HEK293 (cell line): ENCODE results near the gene PARP6.

Experiments used
- CTCF ChIA-PET: fragments of 350-600 bp; formaldehyde crosslinking; extraction: SDS; loops from one replicate; lab custom pipeline; 2021; ENCODE audit warnings: antibody characterized with exemption; lab: Yijun Ruan, JAX
- POLR2A ChIA-PET: fragments of 300-600 bp; formaldehyde crosslinking; extraction: SDS; loops from one replicate; lab custom pipeline; 2020; ENCODE audit warnings: antibody characterized with exemption, inconsistent platforms; lab: Yijun Ruan, JAX
- H3K27ac ChIP-seq: fragments of 200-500 bp; sonication (Bioruptor generic); 2 replicates; pipeline ENCODE4 v1.5.1; 2014; ENCODE audit warnings: low read depth, low read length, control low read depth, inconsistent platforms; ENCODE audit errors: extremely low read depth
- H3K36me3 ChIP-seq, 2 experiments: fragments of 200-500 bp in 1 of 2; sonication (Bioruptor generic) in 1 of 2; 1 replicate in 1 of 2; 2 replicates in 1 of 2; pipeline ENCODE4 v1.5.1; 2014 to 2017; ENCODE audit warnings: inconsistent platforms in 2 of 2, low read length in 2 of 2; ENCODE audit not compliant: control insufficient read depth in 2 of 2, insufficient read depth in 1 of 2
- H3K4me1 ChIP-seq: fragments of 200-500 bp; sonication (Bioruptor generic); 2 replicates; pipeline ENCODE4 v1.5.1; 2014; ENCODE audit warnings: mild to moderate bottlenecking, low read length, inconsistent platforms; ENCODE audit not compliant: control insufficient read depth, insufficient read depth
- H3K4me3 ChIP-seq: 2 replicates; pipeline ENCODE4 v1.5.1; 2011; ENCODE audit warnings: low read depth, mild to moderate bottlenecking, control low read depth, low read length, moderate library complexity
- H3K9me3 ChIP-seq: fragments of 200-500 bp; sonication (Bioruptor generic); 2 replicates; pipeline ENCODE4 v1.5.1; 2014; ENCODE audit warnings: low read depth, low read length, inconsistent platforms; ENCODE audit not compliant: control insufficient read depth, insufficient read depth
- GLIS1 ChIP-seq: fragments of 450-650 bp; formaldehyde crosslinking; IDR thresholded peaks from 2 replicates; pipeline ENCODE4 v1.5.1; 2016; ENCODE audit warnings: missing biosample characterization, missing genetic modification characterization
- HOXA7 ChIP-seq: sonication (generic); formaldehyde crosslinking; IDR thresholded peaks from 2 replicates; pipeline ENCODE4 v1.8.1; 2022; ENCODE audit warnings: missing genetic modification reagents, borderline replicate concordance
- IKZF3 ChIP-seq: fragments of 450-650 bp; IDR thresholded peaks from 2 replicates; pipeline ENCODE4 v1.5.0; 2018; ENCODE audit warnings: missing biosample characterization, mild to moderate bottlenecking, missing genetic modification characterization, moderate library complexity
- INSM2 ChIP-seq: fragments of 450-650 bp; formaldehyde crosslinking; IDR thresholded peaks from 2 replicates; pipeline ENCODE4 v1.5.1; 2016; ENCODE audit warnings: missing biosample characterization, missing genetic modification characterization
- MYNN ChIP-seq: fragments of 450-650 bp; formaldehyde crosslinking; IDR thresholded peaks from 2 replicates; pipeline ENCODE4 v1.5.1; 2016; ENCODE audit warnings: missing biosample characterization, missing genetic modification characterization, borderline replicate concordance
- REST ChIP-seq: fragments of 450-650 bp; formaldehyde crosslinking; IDR thresholded peaks from 2 replicates; pipeline ENCODE4 v1.5.1; 2016; ENCODE audit warnings: missing biosample characterization, missing genetic modification characterization
- ZBTB20 ChIP-seq: fragments of 450-650 bp; formaldehyde crosslinking; IDR thresholded peaks from 2 replicates; pipeline ENCODE4 v1.5.1; 2016; ENCODE audit warnings: missing biosample characterization, missing genetic modification characterization
- ZNF157 ChIP-seq: fragments of 450-650 bp; formaldehyde crosslinking; IDR thresholded peaks from 2 replicates; pipeline ENCODE4 v1.5.1; 2016; ENCODE audit warnings: missing biosample characterization, missing genetic modification characterization
- ZNF223 ChIP-seq: fragments of 450-650 bp; formaldehyde crosslinking; IDR thresholded peaks from 2 replicates; pipeline ENCODE4 v1.5.1; 2016; ENCODE audit warnings: missing biosample characterization, missing genetic modification characterization
- ZNF302 ChIP-seq: fragments of 450-650 bp; formaldehyde crosslinking; IDR thresholded peaks from 2 replicates; pipeline ENCODE4 v1.5.1; 2016; ENCODE audit warnings: missing biosample characterization, missing genetic modification characterization, low read depth
- ZNF311 ChIP-seq: fragments of 450-650 bp; formaldehyde crosslinking; IDR thresholded peaks from 2 replicates; pipeline ENCODE4 v1.5.1; 2017; ENCODE audit warnings: missing biosample characterization, missing genetic modification characterization, borderline replicate concordance
- ZNF394 ChIP-seq: fragments of 450-650 bp; formaldehyde crosslinking; IDR thresholded peaks from 2 replicates; pipeline ENCODE4 v1.5.1; 2016; ENCODE audit warnings: missing biosample characterization, missing genetic modification characterization, mild to moderate bottlenecking, moderate library complexity, borderline replicate concordance
- ZNF398 ChIP-seq: fragments of 450-650 bp; formaldehyde crosslinking; IDR thresholded peaks from 2 replicates; pipeline ENCODE4 v1.5.1; 2017; ENCODE audit warnings: missing biosample characterization, missing genetic modification characterization
- ZNF404 ChIP-seq: fragments of 450-650 bp; formaldehyde crosslinking; IDR thresholded peaks from 2 replicates; pipeline ENCODE4 v1.5.1; 2017; ENCODE audit warnings: missing biosample characterization, missing genetic modification characterization
- ZNF513 ChIP-seq: fragments of 450-650 bp; IDR thresholded peaks from 2 replicates; pipeline ENCODE4 v1.5.1; 2018; ENCODE audit warnings: missing biosample characterization, missing genetic modification characterization
- ZNF555 ChIP-seq: fragments of 450-650 bp; formaldehyde crosslinking; conservative IDR thresholded peaks from 2 replicates; pipeline ENCODE4 v1.5.1; 2017; ENCODE audit warnings: missing biosample characterization, mild to moderate bottlenecking, missing genetic modification characterization, inconsistent platforms
- ZNF571 ChIP-seq: fragments of 450-650 bp; formaldehyde crosslinking; IDR thresholded peaks from 2 replicates; pipeline ENCODE4 v1.5.0; 2017; ENCODE audit warnings: missing biosample characterization, missing genetic modification characterization
- ZNF600 ChIP-seq: fragments of 450-650 bp; formaldehyde crosslinking; IDR thresholded peaks from 2 replicates; pipeline ENCODE4 v1.5.1; 2016; ENCODE audit warnings: missing biosample characterization, missing genetic modification characterization
- ZNF610 ChIP-seq: fragments of 450-650 bp; formaldehyde crosslinking; IDR thresholded peaks from 2 replicates; pipeline ENCODE4 v1.5.1; 2016; ENCODE audit warnings: missing biosample characterization, missing genetic modification characterization, borderline replicate concordance
- ZNF623 ChIP-seq: fragments of 450-650 bp; formaldehyde crosslinking; IDR thresholded peaks from 2 replicates; pipeline ENCODE4 v1.5.1; 2016; ENCODE audit warnings: missing biosample characterization, missing genetic modification characterization
- ZNF629 ChIP-seq: fragments of 450-650 bp; formaldehyde crosslinking; IDR thresholded peaks from 2 replicates; pipeline ENCODE4 v1.5.1; 2017; ENCODE audit warnings: missing biosample characterization, missing genetic modification characterization
- ZNF658 ChIP-seq: fragments of 450-650 bp; formaldehyde crosslinking; IDR thresholded peaks from 2 replicates; pipeline ENCODE4; 2016; ENCODE audit warnings: missing biosample characterization, missing genetic modification characterization
- ZNF692 ChIP-seq: fragments of 450-650 bp; formaldehyde crosslinking; IDR thresholded peaks from 2 replicates; pipeline ENCODE4 v1.5.1; 2016; ENCODE audit warnings: missing biosample characterization, missing genetic modification characterization
- ZNF704 ChIP-seq: fragments of 450-650 bp; formaldehyde crosslinking; IDR thresholded peaks from 2 replicates; pipeline ENCODE4 v1.5.1; 2016; ENCODE audit warnings: missing biosample characterization, missing genetic modification characterization
- ZNF76 ChIP-seq: fragments of 450-650 bp; formaldehyde crosslinking; IDR thresholded peaks from 2 replicates; pipeline ENCODE4; 2016; ENCODE audit warnings: low read depth, missing biosample characterization, missing genetic modification characterization, borderline replicate concordance
- ZSCAN16 ChIP-seq: fragments of 450-650 bp; formaldehyde crosslinking; IDR thresholded peaks from 2 replicates; pipeline ENCODE4 v1.5.1; 2016; ENCODE audit warnings: missing biosample characterization, missing genetic modification characterization

PARP6 gene

GRCh38 chr15:72280751-72281150, 8.4 kb upstream of the PARP6 start:
- no peak overlapping the region for H3K4me3 ChIP-seq
- TF ChIP-seq ZNF692 (tag by site-specific recombination) (no peak), HOXA7 (CRISPR knock-in tag) (no peak), ZNF76 (no peak), IKZF3 (tag by site-specific recombination) (no peak), ZNF404 (tag by site-specific recombination) (no peak), ZNF600 (no peak), ZNF398 (no peak), ZNF302 (tag by site-specific recombination) (no peak), ZNF658 (tag by site-specific recombination) (no peak), ZNF394 (tag by site-specific recombination) (no peak), ZNF311 (tag by site-specific recombination) (no peak), ZNF555 (no peak), ZNF704 (tag by site-specific recombination) (no peak), ZNF629 (tag by site-specific recombination) (no peak), ZNF623 (tag by site-specific recombination) (no peak), ZNF513 (no peak), ZNF223 (no peak), ZBTB20 (no peak), ZNF610 (tag by site-specific recombination) (no peak)
- TF ChIP-seq, all 188 proteins: peak for 0
- ChIA-PET POLR2A (interaction anchor here (1.7 kb wide), 1 partner anchor 51 kb away, joined by 8 read pairs; the partner anchor contains the start of gene PKM), CTCF (interaction anchor here (2.2 to 3.5 kb wide), 2 partner anchors 32 to 34 kb away, joined by 6 to 9 read pairs; no protein-coding TSS in a partner anchor)
- Histone ChIP-seq H3K36me3 (no peaks in the 10 kb centered on the region), H3K4me1 (no peaks in the 10 kb centered on the region), H3K9me3 (no peaks in the 10 kb centered on the region), H3K27ac (no peak overlapping the region)

- Histone ChIP-seq H3K4me1 (no peaks in the 10 kb centered on the region), H3K4me3 (no peak overlapping the region), H3K36me3 (no peaks in the 10 kb centered on the region), H3K9me3 (no peaks in the 10 kb centered on the region), H3K27ac (no peak overlapping the region)
- CTCF ChIA-PET: interaction anchor here (0.7 to 3.5 kb wide), 2 partner anchors 34 to 277 kb away, joined by 5 to 9 read pairs; no protein-coding TSS in a partner anchor
- POLR2A ChIA-PET: interaction anchor here (1.1 kb wide), 1 partner anchor 10 kb away, joined by 3 read pairs; no protein-coding TSS in a partner anchor
- no peak for TF ChIP-seq MYNN
- TF ChIP-seq GLIS1 (tag by site-specific recombination): no peak
- TF ChIP-seq ZNF571 (tag by site-specific recombination): no peak
- no peak for TF ChIP-seq ZNF157 (tag by site-specific recombination)
- TF ChIP-seq ZSCAN16 (tag by site-specific recombination): no peak
- no peak for TF ChIP-seq REST (tag by site-specific recombination)
- no peak for TF ChIP-seq INSM2
Measured at GRCh38 chr15:72278737-72279136, 6.4 kb upstream of the PARP6 start.
